ENCODE data around the gene HK3.

Gene HK3

GRCh38 chr5:176894298-176894697 is 4.8 kb downstream of the HK3 start:
- Mint-ChIP-seq H3K4me3 (no peak overlapping the region), H3K36me3 (peaks cover under 1% of the 10 kb centered on the region in 2 donors), H3K27ac (no peak overlapping the region), H3K9me3 (no peaks in the 10 kb centered on the region), H3K4me1 (peaks cover 2 to 7% of the 10 kb centered on the region in 2 donors), H3K27me3 (peaks cover 8 to 19% of the 10 kb centered on the region in 2 donors)
- ATAC-seq (replicated peaks) (no peak), DNase-seq (no peak)

GRCh38 chr5:176892663-176893062 is 6.5 kb downstream of the HK3 start:
- no peak overlapping the region for H3K4me3 Mint-ChIP-seq
- H3K27ac Mint-ChIP-seq = no peak overlapping the region
- no peaks in the 10 kb centered on the region for H3K9me3 Mint-ChIP-seq
- DNase-seq (no peak), ATAC-seq (replicated peaks) (no peak)
- peaks cover 4 to 19% of the 10 kb centered on the region in 2 donors for H3K27me3 Mint-ChIP-seq
- no peaks in the 10 kb centered on the region for H3K4me1 Mint-ChIP-seq
- H3K36me3 Mint-ChIP-seq = no peaks in the 10 kb centered on the region

GRCh38 chr5:176891331-176891958 is 7.7 kb downstream of the HK3 start:
- H3K9me3 Mint-ChIP-seq = no peaks in the 10 kb centered on the region
- no peaks in the 10 kb centered on the region for H3K36me3 Mint-ChIP-seq
- DNase-seq (no peak), ATAC-seq (replicated peaks) (no peak)
- peaks cover 0 to 19% of the 10 kb centered on the region in 2 donors for H3K27me3 Mint-ChIP-seq
- H3K27ac Mint-ChIP-seq = no peak overlapping the region
- H3K4me3 Mint-ChIP-seq = no peak overlapping the region
- H3K4me1 Mint-ChIP-seq = no peaks in the 10 kb centered on the region

GRCh38 chr5:176890455-176891330 is 8.5 kb downstream of the HK3 start:
- no peak for ATAC-seq (replicated peaks)
- Mint-ChIP-seq H3K9me3 (no peaks in the 10 kb centered on the region), H3K27ac (no peak overlapping the region), H3K36me3 (no peaks in the 10 kb centered on the region), H3K27me3 (peaks cover 0 to 19% of the 10 kb centered on the region in 2 donors), H3K4me1 (no peaks in the 10 kb centered on the region), H3K4me3 (no peak overlapping the region)
- DNase-seq = no peak

- Mint-ChIP-seq H3K36me3 (no peaks in the 10 kb centered on the region), H3K27ac (no peak overlapping the region), H3K27me3 (peaks cover 0 to 19% of the 10 kb centered on the region in 2 donors), H3K9me3 (no peaks in the 10 kb centered on the region), H3K4me3 (no peak overlapping the region), H3K4me1 (peaks cover 0 to 5% of the 10 kb centered on the region in 2 donors)
- DNase-seq (no peak), ATAC-seq (replicated peaks) (no peak)
These were observed 9.5 kb downstream of the HK3 start for GRCh38 chr5:176889321-176890280.

- Mint-ChIP-seq H3K27me3 (peaks cover 0 to 15% of the 10 kb centered on the region in 2 donors), H3K4me1 (peaks cover 0 to 6% of the 10 kb centered on the region in 2 donors), H3K36me3 (no peaks in the 10 kb centered on the region), H3K27ac (no peak overlapping the region), H3K9me3 (no peaks in the 10 kb centered on the region), H3K4me3 (no peak overlapping the region)
- DNase-seq (no peak), ATAC-seq (replicated peaks) (no peak)
These were observed 10.3 kb downstream of the HK3 start for GRCh38 chr5:176888865-176889165.

GRCh38 chr5:176888016-176888864 is 10.9 kb downstream of the HK3 start:
- Mint-ChIP-seq H3K9me3 (no peaks in the 10 kb centered on the region), H3K27ac (no peak overlapping the region), H3K4me1 (peaks cover 0 to 6% of the 10 kb centered on the region in 2 donors), H3K36me3 (no peaks in the 10 kb centered on the region), H3K27me3 (peaks cover 0 to 17% of the 10 kb centered on the region in 2 donors), H3K4me3 (no peak overlapping the region)
- ATAC-seq (replicated peaks) (no peak), DNase-seq (no peak)

- DNase-seq = no peak
- H3K9me3 Mint-ChIP-seq = no peaks in the 10 kb centered on the region
- no peak overlapping the region for H3K4me3 Mint-ChIP-seq
- H3K27ac Mint-ChIP-seq = no peak overlapping the region
- no peak for ATAC-seq (replicated peaks)
- H3K27me3 Mint-ChIP-seq = peaks cover 4 to 22% of the 10 kb centered on the region in 2 donors
- no peaks in the 10 kb centered on the region for H3K36me3 Mint-ChIP-seq
- peaks cover 0 to 6% of the 10 kb centered on the region in 2 donors for H3K4me1 Mint-ChIP-seq
These were observed 11.8 kb downstream of the HK3 start for GRCh38 chr5:176887252-176887849.

GRCh38 chr5:176886336-176887251 is 12.6 kb downstream of the HK3 start:
- Mint-ChIP-seq H3K9me3 (no peaks in the 10 kb centered on the region), H3K4me3 (no peak overlapping the region), H3K4me1 (peaks cover 0 to 6% of the 10 kb centered on the region in 2 donors), H3K27ac (no peak overlapping the region), H3K36me3 (no peaks in the 10 kb centered on the region), H3K27me3 (peaks cover 4 to 15% of the 10 kb centered on the region in 2 donors)
- ATAC-seq (replicated peaks) (no peak), DNase-seq (no peak)

GRCh38 chr5:176884571-176884890 is 14.6 kb downstream of the HK3 start:
- Mint-ChIP-seq H3K36me3 (no peaks in the 10 kb centered on the region), H3K4me3 (no peak overlapping the region), H3K9me3 (no peaks in the 10 kb centered on the region), H3K27me3 (peaks cover 4 to 8% of the 10 kb centered on the region in 2 donors), H3K27ac (no peak overlapping the region), H3K4me1 (peaks cover 0 to 6% of the 10 kb centered on the region in 2 donors)
- ATAC-seq (replicated peaks) = no peak
- DNase-seq = no peak

GRCh38 chr5:176883700-176884570 is 15.2 kb downstream of the HK3 start:
- ATAC-seq (replicated peaks) (no peak), DNase-seq (no peak)
- H3K9me3 Mint-ChIP-seq = no peaks in the 10 kb centered on the region
- H3K4me3 Mint-ChIP-seq = no peak overlapping the region
- peaks cover 6 to 10% of the 10 kb centered on the region in 2 donors for H3K27me3 Mint-ChIP-seq
- no peaks in the 10 kb centered on the region for H3K36me3 Mint-ChIP-seq
- H3K27ac Mint-ChIP-seq = peak overlapping the region; percentile 38
- H3K4me1 Mint-ChIP-seq = peaks cover 0 to 6% of the 10 kb centered on the region in 2 donors

- Mint-ChIP-seq H3K9me3 (no peaks in the 10 kb centered on the region), H3K27ac (no peak overlapping the region), H3K4me1 (peaks cover 0 to 6% of the 10 kb centered on the region in 2 donors), H3K36me3 (no peaks in the 10 kb centered on the region), H3K27me3 (peaks cover 13 to 17% of the 10 kb centered on the region in 2 donors), H3K4me3 (no peak overlapping the region)
- ATAC-seq (replicated peaks) = no peak
- DNase-seq = no peak
These were observed 16.6 kb downstream of the HK3 start for GRCh38 chr5:176882567-176882903.
